GM19455 (cell line): ENCODE results near the gene PTPA.
"Not testable (repeated sequence)": the region's sequence is repeated elsewhere in the genome, so short reads cannot be mapped to it uniquely, and the experiment has no call there.

Source experiments
- ATAC-seq: cut with Tn5 transposase; IDR thresholded peaks from one replicate; pipeline ENCODE4 v1.9.1; 2021; ENCODE audit not compliant: unreplicated experiment

PTPA gene

DNA sequence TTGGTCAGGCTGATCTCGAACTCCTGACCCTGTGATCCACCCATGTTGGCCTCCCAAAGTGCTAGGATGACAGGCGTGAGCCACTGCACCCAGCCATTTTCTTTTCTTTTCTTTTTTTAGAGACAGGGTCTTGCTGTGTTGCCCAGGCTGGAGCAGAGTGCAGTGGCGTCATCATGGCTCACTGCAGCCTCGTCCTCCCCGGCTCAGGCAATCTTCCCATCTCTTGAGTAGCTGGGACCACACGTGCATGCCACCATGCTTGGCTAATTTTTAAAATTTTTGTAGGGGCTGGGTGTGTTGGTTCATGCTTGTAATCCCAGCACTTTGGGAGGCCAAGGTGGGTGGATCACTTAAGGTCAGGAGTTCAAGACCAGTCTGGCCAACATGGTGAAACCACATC lies 85.8 kb downstream of the PTPA start:
- ATAC-seq: not testable (repeated sequence)

DNA sequence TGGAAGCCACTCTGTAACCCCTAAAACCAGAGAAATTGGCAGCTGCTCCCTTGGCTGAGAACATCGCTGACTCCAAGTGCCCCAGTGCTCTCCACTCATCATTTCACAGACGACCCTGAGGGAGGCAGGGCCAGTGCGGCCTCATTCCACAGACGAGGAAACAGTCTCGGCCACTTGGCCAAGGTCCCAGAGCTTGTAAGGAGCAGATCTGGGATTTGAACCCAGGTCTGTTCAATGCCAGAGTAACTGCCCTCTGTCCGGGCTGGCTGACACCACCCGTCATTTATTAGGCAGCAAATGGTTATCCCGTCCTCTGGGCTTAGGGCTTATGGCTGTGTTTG lies 86.7 kb downstream of the PTPA start:
- no peak for ATAC-seq
